ENCODE results near the gene NACC2. TPM values are rescaled to one million over a fixed set of nuclear protein-coding genes. Genes with fewer than 3 reads are reported as not detected.

Gene NACC2
- total and polyA plus RNA-seq, 9 of the 15 experiments (the other 6 are each of a cell fraction or from before 2014, with no cell fraction given) = 0.70 to 25.1 (median 5.6) TPM

GRCh38 chr9:136042541-136042940 is 52.5 kb downstream of the NACC2 start:
- peaks cover 36% of the 10 kb centered on the region for H3K79me2 ChIP-seq (ENCODE audit: control insufficient read depth, insufficient read depth, low read length)
- WGBS (ENCODE audit: insufficient coverage, low coverage, missing lambda C conversion rate) = 33% methylated on average over 1 of the region's 1 CpG
- TF ChIP-seq CREB3L1 (IDR thresholded peaks at IDR 0.05; ENCODE audit: borderline replicate concordance, low read depth) (no peak), SPI1 (IDR thresholded peaks at IDR 0.05; ENCODE audit: borderline replicate concordance, low read depth, low read length) (no peak), ELF4 (CRISPR knock-in tag; IDR thresholded peaks at IDR 0.05) (0 out of 2 replicates have a peak, but pooled peaks have one; percentile 24), POLR2A (conservative IDR thresholded peaks at IDR 0.05) (peak; percentile 31; the same call in 1 of the 2 replicates), ELF2 (CRISPR knock-in tag; IDR thresholded peaks at IDR 0.05) (no peak), MEIS2 (IDR thresholded peaks at IDR 0.05; ENCODE audit: partially characterized antibody) (no peak), HIVEP1 (CRISPR knock-in tag; IDR thresholded peaks at IDR 0.05) (no peak), ZBTB11 (CRISPR knock-in tag; IDR thresholded peaks at IDR 0.05) (no peak), TSC22D4 (tag; IDR thresholded peaks at IDR 0.05) (0 out of 2 replicates have a peak, but pooled peaks have one; percentile 8), POLR2AphosphoS2 (IDR thresholded peaks at IDR 0.05; ENCODE audit: low read length) (no peak), SIRT6 (IDR thresholded peaks at IDR 0.05; ENCODE audit: low read depth, low read length) (no peak), HDAC8 (tag; IDR thresholded peaks at IDR 0.05) (no peak), MAZ (CRISPR knock-in tag; conservative IDR thresholded peaks at IDR 0.05 in 1 of 2, IDR thresholded peaks at IDR 0.05 in 1 of 2) (no peak), ARID3B (CRISPR knock-in tag; IDR thresholded peaks at IDR 0.05; ENCODE audit: borderline replicate concordance) (no peak), HBP1 (CRISPR knock-in tag; IDR thresholded peaks at IDR 0.05) (0 out of 2 replicates have a peak, but pooled peaks have one; percentile 26)

More at GRCh38 chr9:136042541-136042940, 52.5 kb downstream of the NACC2 start:
- DNase-seq (ENCODE audit: extremely low read depth in 1 of 4, low spot score in 3 of 4) (no peak), FAIRE-seq (peak; percentile 67), ATAC-seq (no peak)
- Histone ChIP-seq H3K27ac (ENCODE audit: extremely low read depth, low read depth, low read length) (no peak overlapping the region; the same call in 2 of the 3 replicates), H3K4me3 (no peak overlapping the region), H4K20me1 (replicated peaks; ENCODE audit: control insufficient read depth, insufficient read depth, low read length) (no peaks in the 10 kb centered on the region; the same call in none of the 2 replicates), H3K9me3 (replicated peaks; ENCODE audit: control insufficient read depth, insufficient read depth, low read depth, low read length) (0 out of 2 replicates have a peak, but pooled peaks cover 5% of the 10 kb centered on the region), H3K4me1 (replicated peaks in 1 of 2; ENCODE audit: control insufficient read depth in 2 of 2, insufficient read depth in 2 of 2, low read length in 2 of 2) (peaks cover 0 to 28% of the 10 kb centered on the region in 2 experiments; a peak in 2 of 5 replicates), H3K4me2 (ENCODE audit: insufficient read depth, low read length) (no peak overlapping the region), H2AFZ (ENCODE audit: low read depth, low read length) (no peak overlapping the region), H3K36me3 (ENCODE audit: control insufficient read depth, insufficient read depth, low read length) (peaks cover 73% of the 10 kb centered on the region), H3K9me1 (ENCODE audit: control insufficient read depth, insufficient read depth, low read length) (peaks cover 3% of the 10 kb centered on the region), H3K27me3 (ENCODE audit: control insufficient read depth in 2 of 2, insufficient read depth in 2 of 2, low read length in 2 of 2) (no peaks in the 10 kb centered on the region), H3K9ac (ENCODE audit: insufficient read depth in 1 of 2, low read depth in 2 of 2, low read length in 2 of 2) (no peak overlapping the region)
- intact Hi-C loops (cut with micrococcal nuclease) = no loop called here
- no TSS peak for BruUV-seq (replicated peaks)
- in situ Hi-C loops (cut with MboI) = no loop called here
- CTCF ChIA-PET (ENCODE audit: low intra/inter-chr PET ratio) = no interaction called here
- POLR2A ChIA-PET = no interaction called here

Data from K562 (cell line).